Raji (cell line): ENCODE results near the gene GAK.

Experiments used
- POLR2A ChIP-seq: IDR thresholded peaks from 2 replicates; pipeline ENCODE4 v1.6.1; 2011; ENCODE audit warnings: low read depth, low read length, control low read depth; ENCODE audit not compliant: insufficient read depth

GAK gene

GRCh38 chr4:849478-850175, 82.5 kb downstream of the GAK start:
- no peak for TF ChIP-seq POLR2A

GRCh38 chr4:848803-849477, 83.2 kb downstream of the GAK start:
- no peak for TF ChIP-seq POLR2A

GRCh38 chr4:848307-848691, 83.8 kb downstream of the GAK start:
- no peak for TF ChIP-seq POLR2A

GRCh38 chr4:845836-846251, 86.3 kb downstream of the GAK start:
- TF ChIP-seq POLR2A, result no peak

- TF ChIP-seq POLR2A, result no peak
These were observed 86.8 kb downstream of the GAK start for GRCh38 chr4:845233-845835.

- no peak for TF ChIP-seq POLR2A
These were observed 87.3 kb downstream of the GAK start for GRCh38 chr4:844752-845232.

GRCh38 chr4:839675-840443, 92.3 kb downstream of the GAK start:
- TF ChIP-seq POLR2A, result no peak

GRCh38 chr4:837772-838171, 94.3 kb downstream of the GAK start:
- no peak for TF ChIP-seq POLR2A

GRCh38 chr4:836750-837301, 95.3 kb downstream of the GAK start:
- TF ChIP-seq POLR2A, result no peak

GRCh38 chr4:836003-836511, 96.1 kb downstream of the GAK start:
- TF ChIP-seq POLR2A, result no peak

GRCh38 chr4:835148-836002, 96.7 kb downstream of the GAK start:
- TF ChIP-seq POLR2A, result no peak

GRCh38 chr4:834368-835147, 97.6 kb downstream of the GAK start:
- TF ChIP-seq POLR2A, result no peak

- no peak for TF ChIP-seq POLR2A
These were observed 98.3 kb downstream of the GAK start for GRCh38 chr4:833731-834367.

GRCh38 chr4:833156-833555, 99.0 kb downstream of the GAK start:
- no peak for TF ChIP-seq POLR2A
